Endothelial cell (in vitro differentiated cells): ENCODE results near the gene MEIOSIN. TPM values are rescaled to one million over a fixed set of nuclear protein-coding genes. Genes with fewer than 3 reads are reported as not detected.

Source experiments
- DNase-seq: peaks from one replicate; pipeline ENCODE4 v3.0.0; 2021; ENCODE audit warnings: low spot score
- H3K27ac Mint-ChIP-seq: one replicate; pipeline ENCODE4 v1.8.0; 2021; ENCODE audit warnings: mixed read lengths, inconsistent platforms; ENCODE audit not compliant: unreplicated experiment
- H3K27me3 Mint-ChIP-seq: one replicate; pipeline ENCODE4 v1.8.0; 2021; ENCODE audit warnings: mild to moderate bottlenecking, moderate library complexity, mixed read lengths, inconsistent platforms; ENCODE audit not compliant: unreplicated experiment
- H3K36me3 Mint-ChIP-seq: one replicate; pipeline ENCODE4 v1.8.0; 2021; ENCODE audit warnings: mild to moderate bottlenecking, low read depth, mixed read lengths, inconsistent platforms; ENCODE audit not compliant: unreplicated experiment
- H3K4me1 Mint-ChIP-seq: one replicate; pipeline ENCODE4 v1.8.0; 2021; ENCODE audit warnings: mild to moderate bottlenecking, mixed read lengths, inconsistent platforms; ENCODE audit not compliant: unreplicated experiment
- H3K4me3 Mint-ChIP-seq: one replicate; pipeline ENCODE4 v1.8.0; 2021; ENCODE audit warnings: mild to moderate bottlenecking, mixed read lengths, inconsistent platforms; ENCODE audit not compliant: unreplicated experiment
- H3K9me3 Mint-ChIP-seq: one replicate; pipeline ENCODE4 v1.8.0; 2021; ENCODE audit warnings: mixed read lengths, inconsistent platforms; ENCODE audit not compliant: unreplicated experiment
- CTCF ChIP-seq: fragments of 200-600 bp; sonication (generic); IDR thresholded peaks from one replicate; pipeline ENCODE4 v1.5.0; 2021; ENCODE audit warnings: antibody characterized with exemption; ENCODE audit not compliant: unreplicated experiment
- total RNA-seq: library from RNA; stranded (reverse); fragmentation: NEBNext Ultra II Directional; extraction: Animal tissue kit (Norgen Biotek cat#: 25700); gene quantifications from one replicate; pipeline ENCODE4 v1.2.1, GENCODE V29; 2021; ENCODE audit not compliant: unreplicated experiment

MEIOSIN gene
- total RNA-seq, 1 donor from 2014 or later: not detected

- Mint-ChIP-seq H3K36me3 (no peaks in the 10 kb centered on the region), H3K4me1 (no peaks in the 10 kb centered on the region), H3K9me3 (no peaks in the 10 kb centered on the region), H3K27ac (no peak overlapping the region), H3K27me3 (peaks cover 15% of the 10 kb centered on the region), H3K4me3 (no peak overlapping the region)
- TF ChIP-seq CTCF: no peak
- DNase-seq: no peak
Measured at GRCh38 chr19:45804140-45804958, 71.1 kb downstream of the MEIOSIN start.

GRCh38 chr19:45804959-45805230 lies 71.7 kb downstream of the MEIOSIN start:
- Mint-ChIP-seq H3K4me3 (no peak overlapping the region), H3K4me1 (no peaks in the 10 kb centered on the region), H3K36me3 (no peaks in the 10 kb centered on the region), H3K9me3 (no peaks in the 10 kb centered on the region), H3K27ac (no peak overlapping the region), H3K27me3 (peaks cover 14% of the 10 kb centered on the region)
- no peak for DNase-seq
- TF ChIP-seq CTCF: no peak

GRCh38 chr19:45805719-45806118 lies 72.5 kb downstream of the MEIOSIN start:
- DNase-seq: no peak
- H3K27me3 Mint-ChIP-seq: peaks cover 12% of the 10 kb centered on the region
- no peaks in the 10 kb centered on the region for H3K36me3 Mint-ChIP-seq
- no peak for TF ChIP-seq CTCF
- no peaks in the 10 kb centered on the region for H3K9me3 Mint-ChIP-seq
- H3K4me1 Mint-ChIP-seq: no peaks in the 10 kb centered on the region
- no peak overlapping the region for H3K27ac Mint-ChIP-seq
- H3K4me3 Mint-ChIP-seq: no peak overlapping the region

- no peak for TF ChIP-seq CTCF
- no peak for DNase-seq
Measured at GRCh38 chr19:45809643-45810159, 76.5 kb downstream of the MEIOSIN start.

GRCh38 chr19:45812297-45812696 lies 79.1 kb downstream of the MEIOSIN start:
- Mint-ChIP-seq H3K27ac (no peak overlapping the region), H3K27me3 (peaks cover 11% of the 10 kb centered on the region), H3K9me3 (no peaks in the 10 kb centered on the region), H3K36me3 (peaks cover 6% of the 10 kb centered on the region), H3K4me3 (peak overlapping the region; percentile 40), H3K4me1 (no peaks in the 10 kb centered on the region)
- no peak for TF ChIP-seq CTCF
- no peak for DNase-seq

More at GRCh38 chr19:45809643-45810159, 76.5 kb downstream of the MEIOSIN start:
- no peaks in the 10 kb centered on the region for H3K9me3 Mint-ChIP-seq
- no peaks in the 10 kb centered on the region for H3K4me1 Mint-ChIP-seq
- H3K27me3 Mint-ChIP-seq: peaks cover 14% of the 10 kb centered on the region
- peaks cover 6% of the 10 kb centered on the region for H3K36me3 Mint-ChIP-seq
- H3K4me3 Mint-ChIP-seq: no peak overlapping the region
- no peak overlapping the region for H3K27ac Mint-ChIP-seq
